Measurements from ENCODE around the gene ADAM33.
A peak's percentile ranks its signal among the peaks of the same experiment; 100 is the strongest.

ADAM33 gene

GRCh38 chr20:3681931-3682781 is at the start of gene ADAM33:
ADAM33 (minus strand) TSS chr20:3682010; CDS start chr20:3682004, 6 bp downstream.
- DNase-seq (ENCODE audit: low read depth in 1 of 2, low spot score in 1 of 2) = no peak

- no peak for DNase-seq (ENCODE audit: low read depth in 1 of 2, low spot score in 1 of 2)
These were observed 49.2 kb upstream of the ADAM33 start for GRCh38 chr20:3730803-3731672.

GRCh38 chr20:3729811-3730540 is 48.2 kb upstream of the ADAM33 start:
- no peak for DNase-seq (ENCODE audit: low read depth in 1 of 2, low spot score in 1 of 2)

- DNase-seq (ENCODE audit: low read depth in 1 of 2, low spot score in 1 of 2) = no peak
These were observed 47.6 kb upstream of the ADAM33 start for GRCh38 chr20:3729378-3729777.

- DNase-seq (ENCODE audit: low read depth in 1 of 2, low spot score in 1 of 2) = no peak
These were observed 47.1 kb upstream of the ADAM33 start for GRCh38 chr20:3728876-3729275.

- DNase-seq (ENCODE audit: low read depth in 1 of 2, low spot score in 1 of 2) = no peak
These were observed 46.5 kb upstream of the ADAM33 start for GRCh38 chr20:3728354-3728753.

GRCh38 chr20:3727401-3728021 is 45.7 kb upstream of the ADAM33 start:
- DNase-seq (ENCODE audit: low read depth in 1 of 2, low spot score in 1 of 2) = no peak

GRCh38 chr20:3724356-3724755 is 42.5 kb upstream of the ADAM33 start:
- DNase-seq (ENCODE audit: low read depth in 1 of 2, low spot score in 1 of 2) = no peak

GRCh38 chr20:3723284-3723683 is 41.5 kb upstream of the ADAM33 start:
- DNase-seq (ENCODE audit: low read depth in 1 of 2, low spot score in 1 of 2) = no peak

GRCh38 chr20:3721912-3722311 is 40.1 kb upstream of the ADAM33 start:
- no peak for DNase-seq (ENCODE audit: low read depth in 1 of 2, low spot score in 1 of 2)

GRCh38 chr20:3720626-3721025 is 38.8 kb upstream of the ADAM33 start:
- DNase-seq (ENCODE audit: low read depth in 1 of 2, low spot score in 1 of 2) = no peak

GRCh38 chr20:3720068-3720467 is 38.3 kb upstream of the ADAM33 start:
- DNase-seq (ENCODE audit: low read depth in 1 of 2, low spot score in 1 of 2) = no peak

GRCh38 chr20:3719046-3719445 is 37.2 kb upstream of the ADAM33 start:
- no peak for DNase-seq (ENCODE audit: low read depth in 1 of 2, low spot score in 1 of 2)

- DNase-seq (ENCODE audit: low read depth in 1 of 2, low spot score in 1 of 2) = no peak
These were observed 34.5 kb upstream of the ADAM33 start for GRCh38 chr20:3716195-3716834.

GRCh38 chr20:3714092-3714491 is 32.3 kb upstream of the ADAM33 start:
- DNase-seq (ENCODE audit: low read depth in 1 of 2, low spot score in 1 of 2) = no peak

GRCh38 chr20:3712279-3712873 is 30.6 kb upstream of the ADAM33 start, which contains the start of gene SIGLEC1:
SIGLEC1 (minus strand) TSS chr20:3712600; CDS start chr20:3707128, 5,472 bp downstream.
- no peak for DNase-seq (ENCODE audit: low read depth in 1 of 2, low spot score in 1 of 2)

GRCh38 chr20:3711484-3711941 is 29.7 kb upstream of the ADAM33 start:
- DNase-seq (ENCODE audit: low read depth in 1 of 2, low spot score in 1 of 2) = no peak

- DNase-seq (ENCODE audit: low read depth in 1 of 2, low spot score in 1 of 2) = peak; percentile 56 to 70
These were observed 29.1 kb upstream of the ADAM33 start for GRCh38 chr20:3710703-3711483.

- no peak for DNase-seq (ENCODE audit: low read depth in 1 of 2, low spot score in 1 of 2)
These were observed 28.2 kb upstream of the ADAM33 start for GRCh38 chr20:3710011-3710466.
